DND-41 (cell line): ENCODE measurements around the gene PEAK3.

Source experiments
- EZH2 ChIP-seq: IDR thresholded peaks from 3 replicates; pipeline ENCODE4 v1.6.1; 2012; ENCODE audit warnings: borderline replicate concordance, low read depth, mild to moderate bottlenecking, moderate library complexity, low read length, inconsistent platforms; ENCODE audit not compliant: severe bottlenecking
- TF ChIP-seq, protein P1 (sequence below): IDR thresholded peaks from 2 replicates; pipeline ENCODE4 v1.5.1; 2012; ENCODE audit warnings: borderline replicate concordance, low read length, moderate library complexity, mild to moderate bottlenecking; ENCODE audit not compliant: poor library complexity, severe bottlenecking; ENCODE audit errors: extremely low read depth

DNA sequence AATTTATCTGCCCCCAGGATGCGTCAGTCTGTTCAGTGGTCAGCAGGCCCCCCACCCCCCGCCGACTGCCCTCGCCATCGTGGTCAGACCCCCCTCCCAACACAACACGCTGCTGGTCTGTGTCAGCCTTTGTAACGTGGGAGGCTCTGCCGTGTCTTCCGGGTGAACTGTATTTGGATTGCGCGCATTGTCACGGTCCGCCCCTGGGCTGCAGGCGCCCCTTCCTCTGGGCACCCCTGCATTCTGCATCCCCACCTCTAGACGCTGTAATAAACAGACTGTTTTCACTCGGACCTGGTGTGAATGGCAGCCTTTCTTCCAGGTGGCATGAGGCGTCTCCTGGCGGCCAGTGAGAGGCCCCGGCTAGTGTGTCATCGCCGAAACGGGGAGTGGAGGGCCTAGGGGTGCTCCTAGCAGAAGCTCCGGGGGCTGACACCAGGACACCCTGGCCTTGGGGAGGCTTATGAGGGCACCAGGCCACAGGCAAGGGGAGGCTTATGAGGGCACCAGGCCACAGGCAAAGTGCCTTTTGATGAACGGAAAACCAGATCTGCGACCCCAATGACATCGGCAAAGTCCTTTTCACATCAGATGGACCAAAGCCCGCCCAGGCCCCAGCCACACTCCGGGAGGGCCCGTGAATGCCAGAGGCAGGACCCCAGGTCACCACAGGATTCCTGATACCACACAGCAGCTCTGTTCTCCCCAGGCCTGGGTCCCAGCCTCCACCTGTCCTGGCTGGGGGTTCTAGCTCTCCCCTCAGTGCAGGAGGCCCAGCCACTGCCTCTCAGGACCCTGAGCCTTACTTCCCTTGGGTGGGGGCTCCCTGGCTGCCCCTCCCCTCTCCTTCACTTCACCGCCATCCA is 49.5 kb downstream of the PEAK3 start:
- TF ChIP-seq, protein P1, sequence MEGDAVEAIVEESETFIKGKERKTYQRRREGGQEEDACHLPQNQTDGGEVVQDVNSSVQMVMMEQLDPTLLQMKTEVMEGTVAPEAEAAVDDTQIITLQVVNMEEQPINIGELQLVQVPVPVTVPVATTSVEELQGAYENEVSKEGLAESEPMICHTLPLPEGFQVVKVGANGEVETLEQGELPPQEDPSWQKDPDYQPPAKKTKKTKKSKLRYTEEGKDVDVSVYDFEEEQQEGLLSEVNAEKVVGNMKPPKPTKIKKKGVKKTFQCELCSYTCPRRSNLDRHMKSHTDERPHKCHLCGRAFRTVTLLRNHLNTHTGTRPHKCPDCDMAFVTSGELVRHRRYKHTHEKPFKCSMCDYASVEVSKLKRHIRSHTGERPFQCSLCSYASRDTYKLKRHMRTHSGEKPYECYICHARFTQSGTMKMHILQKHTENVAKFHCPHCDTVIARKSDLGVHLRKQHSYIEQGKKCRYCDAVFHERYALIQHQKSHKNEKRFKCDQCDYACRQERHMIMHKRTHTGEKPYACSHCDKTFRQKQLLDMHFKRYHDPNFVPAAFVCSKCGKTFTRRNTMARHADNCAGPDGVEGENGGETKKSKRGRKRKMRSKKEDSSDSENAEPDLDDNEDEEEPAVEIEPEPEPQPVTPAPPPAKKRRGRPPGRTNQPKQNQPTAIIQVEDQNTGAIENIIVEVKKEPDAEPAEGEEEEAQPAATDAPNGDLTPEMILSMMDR, result no peak
- no peak for TF ChIP-seq EZH2
